Measurements from ENCODE around the gene HAUS6. TPM values are rescaled to one million over a fixed set of nuclear protein-coding genes. Genes with fewer than 3 reads are reported as not detected.

Gene HAUS6
- total RNA-seq, 3 donors from 2014 or later (not counting 1 experiment from before 2014, with no cell fraction given) = 14.6 to 18.3 (median 14.9) TPM

DNA sequence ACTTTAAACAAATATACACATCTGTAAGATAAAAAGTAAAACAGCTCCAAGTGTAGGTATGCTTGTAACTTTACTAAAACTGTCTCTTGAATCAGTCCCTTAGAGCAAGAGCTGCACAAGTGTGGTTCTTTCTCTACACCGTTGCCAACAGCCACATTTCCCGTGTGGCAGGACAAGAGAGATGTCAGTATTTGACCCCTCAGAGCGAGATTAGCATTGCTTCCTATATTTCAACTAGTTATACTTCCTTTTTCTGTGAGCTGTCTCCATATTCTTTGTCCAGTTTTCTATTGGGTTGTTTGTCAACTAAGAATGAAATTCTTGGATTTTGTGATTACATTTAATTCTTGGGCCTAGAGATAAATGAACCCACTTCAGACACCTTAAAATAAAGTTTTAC is 16.5 kb upstream of the HAUS6 start:
- peaks cover 35% of the 10 kb centered on the region for H3K36me3 Mint-ChIP-seq
- peak overlapping the region in 1 of 2 donors; percentile 6 for H3K27ac Mint-ChIP-seq
- 37% methylated on average over 3 of the region's 3 CpGs for WGBS (ENCODE audit: insufficient coverage)

DNA sequence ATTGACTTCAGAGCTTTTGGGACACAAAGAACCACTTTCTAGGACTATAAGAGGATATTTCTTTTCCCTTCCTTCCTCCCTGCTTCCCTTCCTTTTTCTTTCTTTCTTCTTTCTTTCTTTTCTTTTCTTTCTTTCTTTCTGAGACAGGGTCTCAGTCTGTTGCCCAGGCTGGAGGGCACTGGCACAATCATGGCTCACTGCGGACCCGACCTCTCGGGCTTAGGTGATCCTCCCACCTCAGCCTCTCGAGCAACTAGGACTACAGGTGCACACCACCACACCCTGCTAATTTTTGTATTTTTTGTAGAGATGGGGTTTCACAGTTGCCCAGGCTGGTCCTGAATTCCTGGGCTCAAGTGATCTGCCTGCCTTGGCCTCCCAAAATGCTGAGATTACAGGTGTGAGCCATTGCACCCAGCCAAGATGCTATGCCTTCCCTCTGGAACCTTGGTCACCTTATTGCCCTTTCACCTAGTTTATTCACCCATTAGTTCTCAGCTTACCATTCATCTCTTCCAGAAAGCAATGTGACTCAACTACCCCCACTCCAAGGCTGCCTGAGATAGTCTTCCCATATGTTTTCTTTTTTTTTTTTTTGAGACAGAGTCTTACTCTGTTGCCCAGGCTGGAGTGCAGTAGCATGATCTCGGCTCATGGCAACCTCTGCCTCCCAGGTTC is 14.5 kb upstream of the HAUS6 start:
- no peaks in the 10 kb centered on the region for H3K4me1 ChIP-seq (ENCODE audit: control insufficient read depth, insufficient read depth, low read length)
- H3K4me3 ChIP-seq (ENCODE audit: low read length) = no peak overlapping the region
- H3K27me3 ChIP-seq (ENCODE audit: control insufficient read depth, insufficient read depth, low read length) = no peaks in the 10 kb centered on the region
- Mint-ChIP-seq H3K27ac (no peak overlapping the region), H3K4me3 (no peak overlapping the region), H3K36me3 (peaks cover 35% of the 10 kb centered on the region), H3K4me1 (no peaks in the 10 kb centered on the region), H3K9me3 (no peaks in the 10 kb centered on the region), H3K27me3 (ENCODE audit: low read depth in 2 of 2) (no peaks in the 10 kb centered on the region)
- H3K36me3 ChIP-seq (ENCODE audit: control insufficient read depth, insufficient read depth, low read length) = peaks cover 61% of the 10 kb centered on the region
- TF ChIP-seq, protein P1, sequence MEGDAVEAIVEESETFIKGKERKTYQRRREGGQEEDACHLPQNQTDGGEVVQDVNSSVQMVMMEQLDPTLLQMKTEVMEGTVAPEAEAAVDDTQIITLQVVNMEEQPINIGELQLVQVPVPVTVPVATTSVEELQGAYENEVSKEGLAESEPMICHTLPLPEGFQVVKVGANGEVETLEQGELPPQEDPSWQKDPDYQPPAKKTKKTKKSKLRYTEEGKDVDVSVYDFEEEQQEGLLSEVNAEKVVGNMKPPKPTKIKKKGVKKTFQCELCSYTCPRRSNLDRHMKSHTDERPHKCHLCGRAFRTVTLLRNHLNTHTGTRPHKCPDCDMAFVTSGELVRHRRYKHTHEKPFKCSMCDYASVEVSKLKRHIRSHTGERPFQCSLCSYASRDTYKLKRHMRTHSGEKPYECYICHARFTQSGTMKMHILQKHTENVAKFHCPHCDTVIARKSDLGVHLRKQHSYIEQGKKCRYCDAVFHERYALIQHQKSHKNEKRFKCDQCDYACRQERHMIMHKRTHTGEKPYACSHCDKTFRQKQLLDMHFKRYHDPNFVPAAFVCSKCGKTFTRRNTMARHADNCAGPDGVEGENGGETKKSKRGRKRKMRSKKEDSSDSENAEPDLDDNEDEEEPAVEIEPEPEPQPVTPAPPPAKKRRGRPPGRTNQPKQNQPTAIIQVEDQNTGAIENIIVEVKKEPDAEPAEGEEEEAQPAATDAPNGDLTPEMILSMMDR (IDR thresholded peaks at IDR 0.05) = no peak
- no peak overlapping the region for H3K27ac ChIP-seq (ENCODE audit: low read length)
- WGBS (ENCODE audit: insufficient coverage) = 100% methylated on average over 4 of the region's 5 CpGs
- intact Hi-C loops (cut with micrococcal nuclease) = no loop called here
- ATAC-seq (no peak), DNase-seq (no peak)
- no peaks in the 10 kb centered on the region for H3K9me3 ChIP-seq (ENCODE audit: control insufficient read depth, insufficient read depth, low read length)

More for the DNA sequence above, 16.5 kb upstream of the HAUS6 start:
- Histone ChIP-seq H3K27me3 (ENCODE audit: control insufficient read depth, insufficient read depth, low read length) (no peaks in the 10 kb centered on the region), H3K27ac (ENCODE audit: low read length) (no peak overlapping the region), H3K4me3 (ENCODE audit: low read length) (no peak overlapping the region), H3K4me1 (ENCODE audit: control insufficient read depth, insufficient read depth, low read length) (peaks cover 4% of the 10 kb centered on the region), H3K36me3 (ENCODE audit: control insufficient read depth, insufficient read depth, low read length) (peaks cover 73% of the 10 kb centered on the region), H3K9me3 (ENCODE audit: control insufficient read depth, insufficient read depth, low read length) (no peaks in the 10 kb centered on the region)
- H3K27me3 Mint-ChIP-seq (ENCODE audit: low read depth in 2 of 2) = no peaks in the 10 kb centered on the region
- DNase-seq (no peak), ATAC-seq (no peak)
- TF ChIP-seq, protein P1 (IDR thresholded peaks at IDR 0.05) = no peak
- H3K4me3 Mint-ChIP-seq = no peak overlapping the region
- H3K4me1 Mint-ChIP-seq = peaks cover 6 to 14% of the 10 kb centered on the region in 2 donors
- no peaks in the 10 kb centered on the region for H3K9me3 Mint-ChIP-seq
- intact Hi-C loops (cut with micrococcal nuclease) = no loop called here

DNA sequence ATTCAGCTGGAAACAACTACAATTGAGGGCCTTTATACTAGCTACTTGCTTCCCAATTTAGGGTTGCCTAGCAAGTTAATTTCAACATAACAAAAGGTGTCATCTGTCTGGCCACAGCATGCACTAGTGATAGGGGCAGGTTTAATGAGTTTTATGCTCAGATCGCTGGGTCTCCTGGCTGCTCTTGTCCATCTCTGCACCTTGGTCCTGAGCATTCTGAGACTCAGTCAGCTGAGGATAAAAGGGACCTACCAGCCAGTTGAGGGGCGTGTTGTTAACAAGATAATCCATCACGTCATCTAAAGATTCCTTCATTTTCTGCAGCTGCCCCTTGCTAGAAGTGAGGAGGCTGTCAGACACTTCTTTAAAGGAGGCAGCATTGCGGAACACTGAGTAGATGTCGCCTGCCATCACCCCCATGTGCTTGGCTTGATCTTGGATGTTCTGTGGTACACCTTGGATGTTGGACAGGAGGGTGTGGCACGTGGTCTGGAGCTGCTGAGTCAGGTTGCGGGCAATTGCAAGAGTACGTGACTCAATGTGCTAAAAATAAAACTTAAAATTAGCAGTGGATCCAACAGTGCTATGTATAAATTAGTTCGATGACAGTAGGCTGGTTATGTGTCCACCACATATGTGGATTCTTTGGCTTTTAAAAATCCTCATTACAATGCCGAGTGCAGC is 13.5 kb upstream of the HAUS6 start:
- Mint-ChIP-seq H3K27me3 (ENCODE audit: low read depth in 2 of 2) (no peaks in the 10 kb centered on the region), H3K36me3 (peaks cover 35% of the 10 kb centered on the region), H3K27ac (no peak overlapping the region), H3K4me3 (no peak overlapping the region), H3K9me3 (no peaks in the 10 kb centered on the region), H3K4me1 (no peaks in the 10 kb centered on the region)
- H3K9me3 ChIP-seq (ENCODE audit: control insufficient read depth, insufficient read depth, low read length) = no peaks in the 10 kb centered on the region
- no peak for DNase-seq
- peaks cover 58% of the 10 kb centered on the region for H3K36me3 ChIP-seq (ENCODE audit: control insufficient read depth, insufficient read depth, low read length)
- intact Hi-C loops (cut with micrococcal nuclease) = no loop called here
- ATAC-seq = no peak
- TF ChIP-seq, protein P1 (IDR thresholded peaks at IDR 0.05) = no peak
- 93% methylated on average over 9 of the region's 10 CpGs for WGBS (ENCODE audit: insufficient coverage)
- H3K27ac ChIP-seq (ENCODE audit: low read length) = no peak overlapping the region
- no peak overlapping the region for H3K4me3 ChIP-seq (ENCODE audit: low read length)
- H3K27me3 ChIP-seq (ENCODE audit: control insufficient read depth, insufficient read depth, low read length) = no peaks in the 10 kb centered on the region
- H3K4me1 ChIP-seq (ENCODE audit: control insufficient read depth, insufficient read depth, low read length) = no peaks in the 10 kb centered on the region
